ENCODE results near the gene ARHGEF3. TPM values are rescaled to one million over a fixed set of nuclear protein-coding genes. Genes with fewer than 3 reads are reported as not detected.

Gene ARHGEF3
- total RNA-seq, 1 donor from 2014 or later = 12.1 TPM

DNA sequence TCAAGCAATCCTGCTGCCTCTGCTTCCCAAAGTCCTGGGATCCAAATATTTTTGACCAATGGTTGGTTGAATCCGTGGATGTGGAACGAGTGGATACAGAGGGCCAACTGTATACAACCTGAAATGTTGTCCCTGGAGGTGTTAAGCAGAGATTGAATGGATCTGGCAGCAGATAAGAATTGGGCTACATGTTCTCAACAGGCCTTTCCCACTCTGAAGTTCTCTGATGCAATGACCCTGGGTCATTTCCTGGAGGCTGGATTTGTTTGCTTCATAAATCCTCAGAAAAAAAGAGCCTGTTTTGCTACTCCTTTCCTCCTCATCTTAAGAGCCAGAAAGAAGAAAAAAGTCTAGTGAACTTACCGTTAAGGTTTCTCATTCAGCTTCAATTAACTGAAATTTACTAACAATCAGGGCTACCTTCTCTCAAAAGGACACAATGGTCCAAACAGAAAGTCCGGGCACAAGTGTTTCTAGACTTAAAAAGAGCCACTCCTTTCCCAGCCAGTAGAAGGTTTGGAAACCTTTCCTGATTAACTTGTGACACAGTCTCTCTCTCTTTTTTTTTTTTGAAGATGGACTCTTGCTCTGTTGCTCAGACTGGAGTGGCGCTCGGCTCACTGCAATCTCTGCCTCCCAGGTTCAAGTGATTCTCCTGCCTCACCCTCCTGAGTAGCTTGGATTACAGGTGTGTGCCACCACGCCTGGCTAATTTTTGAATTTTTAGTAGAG, 6.5 kb downstream of the ARHGEF3 start:
- peak; percentile 58 for DNase-seq

DNA sequence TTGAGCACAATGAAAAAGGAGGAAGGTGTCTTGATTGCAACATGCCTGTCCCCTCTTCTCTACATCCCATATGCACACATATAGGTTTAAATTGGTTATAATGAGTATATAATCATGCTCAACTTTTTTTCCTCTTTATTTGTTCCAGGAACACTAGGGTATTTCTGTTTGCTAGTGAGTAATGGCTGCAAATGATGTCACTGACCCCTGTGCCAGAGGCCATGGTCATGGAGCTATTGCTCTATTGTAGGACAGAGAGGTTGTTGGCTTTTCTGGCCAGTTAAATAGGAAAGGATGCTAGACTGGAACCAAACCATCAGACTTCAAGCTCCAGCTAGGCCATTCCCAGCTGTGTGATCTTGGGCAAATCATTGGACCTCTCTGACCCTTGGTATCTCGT, 9.6 kb downstream of the ARHGEF3 start:
- DNase-seq = no peak

DNA sequence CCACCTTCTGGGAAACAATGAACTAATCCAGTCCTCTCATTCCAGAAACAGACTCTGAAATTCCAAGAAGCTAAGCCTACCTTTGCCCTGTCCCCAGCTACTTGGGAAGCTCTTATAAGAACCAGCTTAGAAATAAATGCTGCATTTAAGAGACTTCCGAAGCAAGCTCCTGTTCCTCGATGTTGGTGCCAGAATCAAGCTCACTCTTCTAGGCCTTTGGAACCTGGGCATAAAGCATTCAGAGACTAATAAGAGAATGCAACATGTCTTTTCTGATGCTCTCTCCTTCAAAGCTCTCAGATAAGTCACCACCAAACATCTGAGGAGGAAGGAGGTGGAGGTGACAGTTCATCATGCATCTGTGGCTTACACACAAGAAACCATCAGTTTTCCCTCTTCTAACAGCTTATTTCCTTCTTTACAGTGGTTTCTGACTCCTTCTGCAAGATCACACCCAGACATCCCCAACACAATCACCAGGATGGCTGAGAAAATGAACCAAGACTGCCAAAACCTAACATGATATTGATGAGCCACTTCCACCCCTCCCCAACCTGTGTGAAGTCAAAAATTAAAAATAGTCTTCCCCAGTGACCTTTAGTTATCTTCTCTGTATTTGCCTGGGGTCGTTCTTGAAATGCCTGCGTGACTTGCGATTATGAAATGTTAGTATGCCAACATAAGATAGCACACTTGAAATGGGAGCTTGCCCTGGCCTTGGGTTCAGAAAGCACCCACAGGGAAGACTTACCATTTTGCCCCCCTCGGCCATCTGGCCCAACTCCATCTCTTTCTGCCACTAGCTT, 11.5 kb downstream of the ARHGEF3 start:
- DNase-seq = no peak

DNA sequence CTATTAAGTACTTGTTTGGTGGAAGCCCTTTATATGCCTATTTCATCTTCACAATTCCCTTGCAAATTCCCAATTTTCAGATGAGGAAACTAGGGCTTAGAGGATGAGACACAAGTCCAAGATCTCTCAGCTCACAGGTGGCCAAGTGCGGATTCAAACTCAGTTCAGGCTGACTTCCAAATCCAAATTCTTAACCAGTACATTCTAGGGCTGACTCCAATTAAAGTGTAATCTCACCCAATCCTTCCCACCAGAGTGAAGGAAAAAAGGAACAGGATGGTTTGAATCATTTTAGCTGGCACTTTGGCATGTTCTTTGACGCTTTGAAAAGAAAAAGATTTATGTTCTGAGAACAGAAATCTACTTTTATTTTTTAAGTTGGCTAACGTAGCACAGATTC, 12.7 kb downstream of the ARHGEF3 start:
- DNase-seq = no peak

DNA sequence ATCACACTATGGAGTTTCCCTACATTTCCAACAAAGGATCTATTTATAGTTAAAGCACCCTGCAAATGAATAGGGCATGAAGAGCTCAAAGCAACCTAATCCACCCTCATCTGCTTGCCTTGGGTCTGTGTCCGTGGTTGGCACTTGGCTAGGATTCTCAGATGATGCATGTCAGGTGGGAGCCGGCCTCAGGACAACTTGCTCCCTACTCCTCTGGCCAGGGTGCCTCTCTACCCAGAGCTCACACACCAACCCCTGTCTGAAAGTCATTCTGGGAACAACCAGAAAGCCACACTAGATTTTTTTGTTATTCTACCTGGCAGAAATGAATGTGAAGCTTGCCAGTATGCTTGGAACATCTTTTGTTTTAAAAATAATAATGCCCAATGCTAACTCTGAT, 13.2 kb downstream of the ARHGEF3 start:
- no peak for DNase-seq

DNA sequence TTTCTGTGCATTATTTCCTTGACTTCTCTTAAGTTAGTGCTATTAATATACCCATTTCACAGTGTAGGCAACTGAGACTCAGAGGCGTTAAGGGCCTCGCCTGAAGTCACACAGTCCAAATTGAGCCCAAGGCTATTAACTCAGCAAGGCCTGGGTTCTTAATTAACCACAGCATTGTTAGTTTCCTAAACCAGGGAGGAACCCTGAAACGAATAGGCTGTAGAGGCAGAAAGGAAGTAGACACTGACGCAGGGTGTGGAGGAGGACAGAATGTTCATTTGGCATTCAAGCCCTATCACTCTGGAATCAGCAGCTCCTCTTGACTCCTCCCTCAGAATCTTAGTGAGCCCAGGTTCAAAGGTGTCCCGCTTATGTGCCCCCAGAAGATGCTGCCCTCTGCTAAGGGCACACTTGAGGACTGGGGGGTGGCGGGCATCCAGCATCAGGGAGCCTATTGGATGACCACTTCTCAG, 13.9 kb downstream of the ARHGEF3 start:
- no peak for DNase-seq

DNA sequence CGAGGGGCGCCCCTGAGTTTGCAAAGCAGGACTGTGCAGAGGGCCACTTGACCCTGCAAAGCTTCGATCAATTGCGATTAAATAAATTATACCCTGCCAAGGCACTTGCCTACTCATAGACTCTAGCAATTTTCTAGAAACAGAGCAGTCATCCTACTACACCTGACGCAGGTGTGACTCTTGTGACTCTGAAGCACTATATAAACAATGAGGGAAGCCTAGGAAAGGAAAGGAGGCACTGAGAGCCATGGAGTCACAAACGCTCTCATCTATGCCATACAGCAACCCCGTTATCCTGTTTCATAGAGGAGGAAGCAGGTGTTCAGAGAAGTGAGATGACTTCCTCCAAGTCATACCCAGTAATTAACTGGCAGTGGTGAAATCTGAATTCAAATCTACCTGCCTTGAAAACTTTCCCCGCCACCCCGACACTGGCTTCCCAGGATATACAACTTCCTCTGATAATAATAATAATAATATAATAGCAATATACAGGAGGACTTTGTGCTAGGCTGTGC, 14.4 kb downstream of the ARHGEF3 start:
- peak; percentile 11 for DNase-seq

DNA sequence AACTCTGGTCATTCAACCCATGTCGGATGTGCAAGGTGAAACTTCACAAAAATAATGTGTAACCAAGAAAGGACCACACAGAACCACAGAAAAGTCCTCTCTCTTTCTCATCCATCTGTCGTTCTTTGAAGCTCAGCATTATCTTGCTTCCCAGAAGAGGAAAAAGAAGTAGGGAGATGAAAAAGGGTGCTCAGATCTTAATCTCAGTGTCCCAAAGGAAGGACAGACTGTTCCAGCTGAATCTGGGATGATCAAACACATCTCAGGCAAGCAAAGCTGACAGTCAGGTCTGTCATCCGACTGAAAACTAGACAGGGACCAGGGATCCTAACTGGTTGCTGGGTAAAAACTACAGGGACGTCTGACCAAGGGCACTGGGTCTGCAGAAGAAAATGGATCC, 16.2 kb downstream of the ARHGEF3 start:
- no peak for DNase-seq

DNA sequence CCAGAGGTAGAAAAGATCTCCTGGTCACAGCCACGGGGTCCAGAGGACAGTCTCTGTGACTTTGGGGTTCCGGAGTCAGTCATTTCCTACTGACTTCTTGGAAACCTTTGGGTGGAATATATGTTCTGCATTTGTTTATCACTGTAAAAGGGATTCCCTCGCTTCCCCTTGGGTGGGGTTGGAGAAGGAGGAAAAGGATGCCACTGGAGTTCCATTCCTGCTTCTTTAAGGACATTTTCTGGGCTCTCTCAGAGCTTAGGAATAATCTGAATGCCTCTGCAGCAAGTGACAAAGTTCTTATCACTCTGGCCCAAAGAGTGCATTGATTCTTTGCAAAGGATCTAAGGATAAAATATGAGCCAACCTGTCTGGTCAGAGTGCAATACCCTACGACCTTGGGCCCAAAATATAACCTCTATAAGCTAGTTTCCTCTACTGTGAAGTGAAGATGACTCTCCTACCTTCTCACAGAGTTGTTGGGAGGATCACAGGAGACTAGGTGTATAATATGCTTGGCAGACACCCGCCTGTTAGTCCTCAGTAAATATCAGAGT, 17.2 kb downstream of the ARHGEF3 start:
- no peak for DNase-seq

DNA sequence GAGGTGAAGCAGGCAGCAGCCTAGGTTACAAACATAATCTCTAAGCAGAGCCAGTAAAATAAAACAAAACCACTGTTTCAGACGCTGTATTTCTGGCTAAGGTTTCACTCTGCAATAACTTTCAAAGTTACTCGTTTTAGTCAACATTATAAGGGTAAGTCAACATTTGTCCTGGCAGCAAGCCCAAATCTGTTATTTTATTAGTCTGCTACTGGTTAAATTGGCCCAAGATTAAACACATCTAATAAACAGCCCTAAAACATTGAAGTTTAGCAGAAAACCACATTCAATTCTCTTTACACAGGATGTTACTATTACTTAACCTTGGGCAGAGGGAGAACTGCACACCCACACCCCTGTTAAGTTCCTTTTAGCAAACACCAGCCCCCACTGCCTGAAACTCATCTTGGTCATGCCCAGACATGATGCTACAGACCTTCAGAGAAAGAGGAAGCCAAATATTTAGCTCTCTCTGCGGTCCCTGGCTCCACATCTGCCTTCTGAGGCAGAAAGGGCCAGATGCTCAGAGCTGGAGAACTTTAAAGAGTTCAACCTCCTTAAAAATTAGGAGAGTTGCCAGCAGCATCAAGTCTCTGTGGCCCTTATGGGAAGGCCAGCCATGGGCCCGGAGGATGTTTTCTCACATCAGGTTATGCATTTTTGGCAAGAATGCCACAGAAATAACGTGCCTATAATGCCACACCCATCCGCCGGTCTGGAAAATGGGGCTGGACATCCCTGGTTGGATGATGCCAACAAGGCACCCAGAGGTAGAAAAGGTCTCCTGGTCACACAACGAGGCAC, 17.9 kb downstream of the ARHGEF3 start:
- DNase-seq = peak; percentile 48

DNA sequence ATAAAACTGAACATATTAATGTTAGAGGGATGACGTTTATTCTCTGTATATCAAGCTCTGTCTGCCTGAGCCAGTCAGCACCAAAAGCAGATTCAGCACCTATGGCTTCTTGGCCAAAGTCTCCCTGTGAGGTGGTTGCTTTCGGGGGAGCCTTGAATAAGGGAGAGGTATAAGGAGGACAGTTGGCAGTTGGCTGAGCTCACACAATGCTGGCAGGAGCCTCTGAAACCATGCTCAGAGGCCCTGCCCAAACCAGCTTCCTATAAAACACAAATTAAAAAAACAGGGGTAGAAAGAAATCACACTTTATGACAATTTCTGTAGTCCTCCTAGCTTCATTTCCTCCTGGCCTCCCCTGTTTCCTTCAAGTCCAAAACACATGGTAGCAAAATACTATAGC, 18.8 kb downstream of the ARHGEF3 start:
- DNase-seq = peak; percentile 23

DNA sequence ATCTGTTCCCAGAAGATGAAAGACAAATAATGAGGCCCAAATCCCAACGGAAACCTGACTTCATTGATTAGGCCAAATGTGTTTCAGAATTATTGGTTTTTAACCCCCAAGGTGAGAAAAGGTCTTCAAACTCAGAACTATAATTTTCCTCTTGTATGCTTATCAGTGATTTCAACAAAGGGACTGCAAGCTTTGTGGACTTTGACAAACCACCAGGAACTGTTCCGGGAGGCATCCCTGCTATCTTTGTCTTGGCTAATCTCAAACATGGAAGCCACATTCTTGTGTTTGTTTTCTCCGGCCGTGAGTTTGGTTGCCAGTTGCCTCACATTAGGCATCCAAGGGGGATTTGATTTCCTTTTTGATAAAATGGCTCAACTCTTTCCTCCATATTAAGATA, 19.5 kb downstream of the ARHGEF3 start:
- no peak for DNase-seq

DNA sequence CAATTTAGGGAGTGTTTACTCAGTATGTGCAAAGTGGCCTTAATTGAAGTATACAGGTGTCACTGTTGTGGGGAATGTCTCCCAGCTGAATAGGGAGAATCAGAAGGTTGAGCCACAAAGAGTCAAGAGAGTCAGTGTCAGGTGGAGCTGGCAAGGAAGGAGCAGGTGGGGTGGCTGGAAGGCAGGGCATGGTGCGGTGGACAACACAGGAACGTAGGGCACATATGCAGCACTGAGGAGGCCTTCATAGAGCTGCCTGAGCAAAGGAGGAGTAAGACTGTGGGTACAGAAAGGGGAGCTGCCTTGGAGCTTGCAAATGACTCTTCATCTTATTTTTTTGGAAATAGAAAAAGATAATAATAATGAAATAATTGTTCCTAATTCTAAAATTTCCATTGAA, 20.0 kb downstream of the ARHGEF3 start:
- no peak for DNase-seq

DNA sequence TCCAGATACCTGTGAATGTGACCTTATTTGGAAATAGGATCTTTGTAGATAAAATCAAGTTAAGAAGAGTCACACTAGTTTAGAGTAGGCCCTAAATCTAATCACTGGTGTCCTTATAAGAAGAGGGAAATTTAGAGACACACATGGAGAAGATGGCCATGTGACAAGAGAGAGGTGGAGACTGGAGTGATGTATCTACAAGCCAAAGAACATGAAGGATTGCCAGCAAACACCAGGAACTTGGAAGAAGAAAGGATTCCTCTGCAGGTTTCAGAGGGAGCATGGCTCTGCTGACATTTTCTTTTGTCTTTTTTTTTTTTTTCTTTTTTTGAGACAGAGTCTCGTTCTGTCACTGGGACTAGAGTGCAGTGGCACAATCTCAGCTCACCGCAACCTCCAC, 20.8 kb downstream of the ARHGEF3 start:
- DNase-seq = no peak

DNA sequence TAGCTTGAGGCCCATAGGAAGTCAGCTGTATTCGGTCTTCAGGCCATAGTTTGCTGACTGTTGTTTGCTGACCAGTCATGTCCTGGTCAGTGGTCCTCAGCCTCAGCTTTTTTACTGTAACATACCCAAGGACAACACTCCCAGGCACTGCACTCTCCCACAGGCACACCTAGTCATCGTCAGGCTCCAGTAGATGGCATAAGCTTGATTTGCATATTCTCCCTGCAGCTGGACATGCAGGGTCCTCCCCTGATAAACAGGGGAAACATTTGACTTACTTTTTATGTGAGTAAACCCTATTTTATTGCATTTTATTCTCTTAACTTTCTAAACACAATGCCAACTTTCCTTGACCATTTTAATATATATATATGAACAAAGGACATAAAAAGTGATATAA, 22.9 kb downstream of the ARHGEF3 start:
- no peak for DNase-seq

DNA sequence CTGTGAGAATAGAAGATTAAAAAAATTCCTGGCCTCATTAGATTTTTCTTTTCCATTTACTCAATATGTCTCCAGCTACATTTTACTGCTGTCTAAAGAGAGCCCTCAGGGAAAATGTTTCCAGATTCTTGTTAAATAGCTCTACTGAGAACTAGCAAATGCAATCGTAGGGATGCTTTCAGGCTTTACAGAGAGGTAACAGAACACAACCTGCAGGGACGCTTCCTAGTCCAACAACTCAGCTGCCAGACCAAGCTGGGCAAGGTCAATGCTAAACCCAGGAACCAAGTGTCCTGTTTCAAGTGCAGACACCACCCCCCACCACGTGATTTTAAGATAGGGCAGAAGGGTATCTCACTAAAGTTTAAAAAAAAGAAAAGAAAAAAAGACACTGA, 25.2 kb downstream of the ARHGEF3 start:
- DNase-seq = no peak

DNA sequence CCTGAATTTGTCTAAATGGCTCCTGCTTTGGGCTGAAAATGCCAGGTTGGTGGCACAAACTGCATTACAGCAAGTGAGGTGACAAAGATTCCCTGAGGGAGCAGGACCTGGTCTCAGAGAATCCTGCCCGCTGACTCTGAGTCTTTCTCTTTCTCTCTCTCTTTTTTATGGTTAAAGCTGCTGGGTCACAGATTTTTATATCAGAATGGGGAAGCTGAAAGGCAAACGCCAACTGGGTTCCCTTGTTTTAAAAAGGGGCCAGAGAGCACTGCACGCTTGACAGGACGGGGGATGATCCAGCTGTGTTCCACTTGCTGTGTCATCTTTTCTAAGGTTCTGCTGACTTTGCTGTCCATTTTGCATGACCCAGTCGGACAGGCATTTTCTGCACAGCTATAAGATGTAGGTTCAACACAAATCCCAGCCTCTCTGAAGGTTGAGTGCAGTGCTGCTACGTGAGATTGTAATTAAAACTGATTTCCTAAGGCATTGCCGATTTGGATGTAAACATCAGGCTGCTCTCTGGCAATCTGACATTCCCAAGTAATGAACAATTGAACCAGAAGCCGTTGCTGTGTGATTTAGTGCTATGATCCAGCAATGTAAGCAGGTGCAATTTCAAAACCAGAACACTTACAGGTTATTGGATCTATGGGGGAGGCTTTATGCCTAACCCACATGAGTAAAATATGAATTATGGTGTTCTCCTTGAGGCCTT, 25.8 kb downstream of the ARHGEF3 start:
- DNase-seq = no peak

DNA sequence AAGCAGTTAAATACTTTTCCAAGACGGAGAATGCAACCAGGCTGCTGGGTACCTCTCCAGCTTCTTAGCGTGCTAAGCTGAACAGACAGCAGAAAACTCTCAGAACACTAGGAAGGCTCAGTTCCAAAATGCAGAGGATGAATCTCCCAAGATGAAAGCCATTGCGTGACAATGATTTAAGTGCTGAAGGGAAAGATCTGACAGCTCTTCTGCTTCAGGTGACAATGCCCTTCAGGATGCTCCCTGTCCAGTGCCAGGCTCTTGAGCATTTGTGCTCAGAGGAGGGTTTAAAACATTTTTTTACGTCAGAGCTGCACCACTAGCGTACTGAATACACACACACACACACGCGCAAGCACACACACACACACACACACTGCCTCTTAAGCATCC, 26.3 kb downstream of the ARHGEF3 start:
- no peak for DNase-seq

DNA sequence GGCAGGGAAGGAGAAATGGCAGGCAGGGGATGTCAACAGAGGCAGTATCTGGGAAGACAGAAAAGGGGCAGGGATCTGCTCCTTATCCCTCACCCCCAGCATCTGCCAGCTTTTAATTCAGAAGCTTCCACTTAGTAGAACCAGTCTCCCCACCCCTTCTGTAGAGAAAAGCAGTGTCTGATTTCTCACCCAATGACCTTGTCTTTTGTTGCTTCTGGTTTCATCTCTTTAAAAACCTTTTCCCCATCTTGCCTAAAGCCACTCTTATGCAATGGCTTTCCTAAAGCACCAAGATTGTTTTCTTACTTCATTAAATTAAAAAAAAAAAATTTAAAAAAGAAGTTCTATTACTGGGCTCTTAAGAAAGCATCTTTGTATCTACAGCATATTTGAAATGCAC, 27.8 kb downstream of the ARHGEF3 start:
- DNase-seq = no peak

DNA sequence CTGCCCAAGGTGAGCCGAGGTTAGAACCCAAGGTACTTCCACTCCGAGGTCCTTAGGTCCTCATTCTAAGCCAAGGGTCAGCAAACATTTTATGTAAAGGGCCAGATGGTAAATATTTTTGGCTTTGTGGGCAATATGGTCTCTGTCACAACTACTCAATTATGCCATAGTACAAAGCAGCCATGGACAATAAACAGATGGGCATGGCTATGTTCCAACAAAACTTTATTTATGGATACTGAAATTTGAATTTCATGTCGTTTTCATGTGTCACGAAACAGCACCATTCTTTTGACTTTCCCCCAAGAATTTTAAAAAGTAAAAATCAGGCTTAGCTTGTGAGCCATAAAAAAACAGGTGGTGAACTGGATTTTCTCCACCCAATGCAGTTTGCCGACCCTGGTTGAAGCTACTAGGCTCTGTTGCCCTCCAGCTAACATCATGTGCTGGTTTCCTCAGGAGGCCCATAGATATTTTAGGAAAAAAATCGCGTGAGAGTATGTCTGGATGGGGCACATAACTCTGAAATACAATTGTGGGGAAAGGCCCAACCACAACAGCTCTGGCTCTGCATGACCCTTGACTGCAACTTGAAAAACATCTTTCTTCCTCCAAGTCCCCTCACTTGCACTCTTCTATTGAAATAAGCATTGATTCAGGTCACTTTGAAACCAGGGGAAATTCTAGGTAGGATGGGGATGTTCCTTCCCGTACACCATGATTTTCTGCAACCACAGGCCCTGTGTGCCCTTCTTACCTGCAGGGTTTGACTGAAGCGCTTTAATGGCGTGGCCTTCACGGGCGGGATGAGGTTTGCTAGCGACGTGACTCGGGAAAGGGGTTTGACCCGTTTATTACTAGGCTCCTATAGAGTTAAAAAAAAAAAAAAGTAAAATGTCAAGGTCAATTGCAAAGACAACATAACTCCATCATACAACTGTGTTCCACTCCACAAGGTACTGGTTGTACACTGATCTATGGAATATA, 28.5 kb downstream of the ARHGEF3 start:
- DNase-seq = no peak

DNA sequence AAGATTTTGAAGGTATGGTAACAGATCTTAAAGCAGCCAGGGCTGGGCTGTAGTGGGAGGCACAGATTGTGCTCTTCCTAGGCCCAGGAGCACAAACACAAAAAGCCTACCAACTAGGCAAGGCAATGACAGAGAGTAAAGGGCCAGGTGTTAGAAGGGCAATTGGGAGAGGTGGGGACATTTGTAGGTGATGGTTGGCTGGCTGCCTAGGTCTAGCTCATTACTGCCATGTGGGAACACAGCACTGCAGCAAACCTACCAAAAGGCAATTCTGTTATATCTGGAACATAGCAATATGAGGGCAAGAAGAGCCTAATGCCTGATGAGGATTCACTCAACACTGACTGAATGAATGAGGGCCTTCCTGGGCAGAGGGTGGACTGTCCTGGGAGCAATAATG, 30.4 kb downstream of the ARHGEF3 start:
- no peak for DNase-seq

All from dermis blood vessel endothelial cell (primary cell).